D721Med (cell line): ENCODE data around the gene KRT24.

Experiments used
- DNase-seq: peaks from one replicate; pipeline ENCODE4 v3.0.0; 2011; ENCODE audit warnings: low spot score; ENCODE audit not compliant: insufficient read length
- FAIRE-seq: peaks from 2 replicates; lab custom pipeline; 2011; peaks lifted over from hg19 to GRCh38; lab: Jason Lieb, UNC
- TF ChIP-seq, protein P1 (sequence below): IDR thresholded peaks from 2 replicates; pipeline ENCODE4 v1.5.1; 2012; ENCODE audit warnings: mild to moderate bottlenecking, control low read depth; ENCODE audit not compliant: insufficient read depth; ENCODE audit errors: missing control alignments

Gene KRT24

DNA sequence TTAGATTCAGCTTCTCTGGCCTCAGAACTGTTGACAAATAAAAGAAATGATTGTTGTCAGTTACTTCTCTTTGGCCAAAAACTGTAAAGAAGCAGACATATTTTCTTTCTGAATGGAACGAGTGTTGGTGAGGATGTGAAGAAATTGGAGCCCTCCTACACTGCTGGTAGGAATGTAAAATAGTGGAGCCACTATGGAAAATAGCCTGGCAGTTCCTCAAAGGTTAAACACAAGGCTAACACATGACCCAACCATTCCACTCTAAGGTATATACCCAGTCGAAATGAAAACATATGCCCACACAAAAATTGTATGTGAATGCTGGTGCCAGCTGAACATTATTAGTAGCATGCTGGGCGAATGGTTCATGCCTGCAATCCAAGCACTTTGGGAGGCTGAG lies 14.2 kb upstream of the KRT24 start:
- no peak for DNase-seq
- no peak for FAIRE-seq
- TF ChIP-seq, protein P1, sequence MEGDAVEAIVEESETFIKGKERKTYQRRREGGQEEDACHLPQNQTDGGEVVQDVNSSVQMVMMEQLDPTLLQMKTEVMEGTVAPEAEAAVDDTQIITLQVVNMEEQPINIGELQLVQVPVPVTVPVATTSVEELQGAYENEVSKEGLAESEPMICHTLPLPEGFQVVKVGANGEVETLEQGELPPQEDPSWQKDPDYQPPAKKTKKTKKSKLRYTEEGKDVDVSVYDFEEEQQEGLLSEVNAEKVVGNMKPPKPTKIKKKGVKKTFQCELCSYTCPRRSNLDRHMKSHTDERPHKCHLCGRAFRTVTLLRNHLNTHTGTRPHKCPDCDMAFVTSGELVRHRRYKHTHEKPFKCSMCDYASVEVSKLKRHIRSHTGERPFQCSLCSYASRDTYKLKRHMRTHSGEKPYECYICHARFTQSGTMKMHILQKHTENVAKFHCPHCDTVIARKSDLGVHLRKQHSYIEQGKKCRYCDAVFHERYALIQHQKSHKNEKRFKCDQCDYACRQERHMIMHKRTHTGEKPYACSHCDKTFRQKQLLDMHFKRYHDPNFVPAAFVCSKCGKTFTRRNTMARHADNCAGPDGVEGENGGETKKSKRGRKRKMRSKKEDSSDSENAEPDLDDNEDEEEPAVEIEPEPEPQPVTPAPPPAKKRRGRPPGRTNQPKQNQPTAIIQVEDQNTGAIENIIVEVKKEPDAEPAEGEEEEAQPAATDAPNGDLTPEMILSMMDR: no peak

DNA sequence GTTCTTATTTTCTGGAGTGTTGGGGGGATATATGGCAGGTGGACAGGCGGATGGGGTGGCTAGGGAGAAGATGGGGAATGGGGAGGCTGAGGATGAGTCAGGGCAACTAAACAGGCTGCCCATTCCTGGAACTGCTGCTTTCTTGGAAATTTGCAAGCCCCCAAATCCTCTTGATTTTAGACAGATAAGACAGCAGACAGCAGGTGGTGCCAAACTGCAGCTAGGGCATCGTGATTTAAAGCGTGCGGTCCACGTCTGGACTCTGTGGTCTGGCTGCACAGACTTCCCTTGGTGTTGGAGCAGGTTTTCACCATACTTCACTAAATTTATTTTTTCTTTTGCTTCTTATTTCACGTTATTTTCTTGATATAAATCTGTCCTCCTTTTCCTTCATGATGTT lies 10.9 kb upstream of the KRT24 start:
- DNase-seq: no peak
- no peak for FAIRE-seq
- TF ChIP-seq, protein P1: no peak

DNA sequence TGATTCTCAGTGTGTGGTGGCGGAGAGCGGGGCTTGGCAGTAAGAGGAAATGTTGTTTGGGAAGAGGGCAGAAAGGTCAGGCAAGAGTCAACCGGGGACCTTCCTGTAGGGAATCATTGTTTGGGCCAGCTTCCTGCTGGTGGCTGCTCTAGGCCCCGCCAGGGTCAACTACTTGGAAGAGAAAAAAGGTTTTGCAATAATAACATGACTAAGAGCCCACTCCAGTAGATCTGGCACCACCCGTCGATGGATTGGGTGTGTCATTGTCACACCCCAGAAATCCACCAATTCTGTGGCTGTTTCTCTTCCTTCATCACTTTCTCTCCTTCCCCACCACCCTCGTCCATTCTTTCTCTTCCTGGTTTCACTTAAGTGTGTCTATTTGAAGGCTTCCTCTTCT lies 4.2 kb upstream of the KRT24 start:
- DNase-seq: no peak
- FAIRE-seq: no peak
- TF ChIP-seq, protein P1: no peak

DNA sequence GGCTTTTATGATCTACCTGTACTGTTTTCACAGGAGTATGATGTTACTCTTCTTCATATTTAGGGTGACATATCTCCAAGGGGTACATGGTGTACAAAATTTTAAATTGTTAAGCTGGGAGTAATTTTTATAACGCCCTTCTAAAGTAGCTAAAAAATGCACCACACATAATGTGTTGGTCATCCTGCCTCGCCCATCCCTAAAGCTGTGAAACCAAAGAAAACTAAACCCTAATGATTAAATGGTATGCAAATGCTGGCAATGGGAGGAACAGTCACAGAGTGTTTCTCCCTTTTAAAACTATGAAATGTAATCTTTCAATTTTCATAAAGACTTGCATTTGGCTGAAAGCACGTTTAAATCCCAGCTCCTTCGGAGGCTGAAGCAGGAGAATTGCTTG lies 2.0 kb upstream of the KRT24 start:
- TF ChIP-seq, protein P1: no peak
- DNase-seq: no peak
- no peak for FAIRE-seq

DNA sequence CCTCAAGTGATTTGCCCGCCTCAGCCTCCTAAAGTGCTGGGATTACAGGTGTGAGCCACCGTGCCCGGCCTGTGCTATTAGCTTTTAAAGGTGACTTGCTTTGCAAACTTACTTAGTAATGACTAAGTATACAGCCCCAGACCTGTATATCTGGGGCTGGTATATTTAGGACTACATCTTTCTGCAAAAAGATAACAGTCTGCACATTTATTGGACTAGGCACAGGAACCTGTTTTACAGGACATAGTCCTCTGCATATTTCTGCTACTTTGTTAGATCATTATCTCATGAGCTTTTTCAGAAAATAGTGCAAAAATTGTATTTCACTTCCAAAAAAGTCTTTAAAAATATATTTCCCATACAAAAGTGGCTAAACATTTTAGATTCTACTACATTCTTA lies 1.3 kb downstream of the KRT24 start:
- FAIRE-seq: no peak
- DNase-seq: no peak
- TF ChIP-seq, protein P1: no peak

DNA sequence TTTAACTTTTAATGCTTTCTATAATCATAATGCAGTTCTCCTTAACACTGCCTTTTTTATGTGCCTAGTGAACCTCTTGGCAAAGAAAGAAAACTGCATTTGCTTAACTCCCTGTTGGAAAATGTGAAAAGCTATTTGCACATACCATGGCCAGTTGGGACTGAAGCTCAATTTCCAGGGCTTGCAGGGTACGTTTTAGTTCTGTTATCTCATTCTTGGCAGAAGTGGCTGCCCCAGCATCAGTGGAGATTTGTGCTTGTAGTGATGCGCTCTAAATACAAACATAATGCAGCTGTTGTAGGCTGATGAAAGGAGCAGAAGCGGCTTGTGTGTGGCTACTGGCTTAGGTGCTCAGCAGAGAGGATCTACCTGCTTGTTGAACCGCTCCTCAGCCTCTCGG lies 3.7 kb downstream of the KRT24 start:
- no peak for FAIRE-seq
- no peak for DNase-seq
- TF ChIP-seq, protein P1: no peak

DNA sequence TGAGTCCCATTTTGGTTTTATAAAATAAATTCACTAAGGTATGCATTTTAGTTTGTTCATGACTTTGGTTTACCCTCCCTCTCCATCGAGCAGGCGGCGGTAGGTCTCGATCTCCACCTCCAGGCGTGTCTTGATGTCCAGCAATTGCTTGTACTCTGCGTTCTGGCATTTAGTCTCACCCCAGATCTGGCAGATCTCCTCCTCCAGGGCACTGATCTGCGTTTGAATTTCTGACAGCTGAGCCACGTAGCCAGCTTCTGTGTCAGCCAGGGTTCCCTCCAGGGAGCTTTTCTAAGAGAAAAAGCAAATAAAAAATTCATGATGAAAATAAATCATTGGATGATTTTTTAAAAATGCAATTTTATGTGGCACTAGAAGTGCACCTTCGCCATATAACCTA lies 4.2 kb downstream of the KRT24 start:
- TF ChIP-seq, protein P1: no peak
- FAIRE-seq (no peak), DNase-seq (no peak)
